ENCODE results near the gene CCDC112.
"Not testable (repeated sequence)": the region's sequence is repeated elsewhere in the genome, so short reads cannot be mapped to it uniquely, and the experiment has no call there.

CCDC112 gene, protein sequence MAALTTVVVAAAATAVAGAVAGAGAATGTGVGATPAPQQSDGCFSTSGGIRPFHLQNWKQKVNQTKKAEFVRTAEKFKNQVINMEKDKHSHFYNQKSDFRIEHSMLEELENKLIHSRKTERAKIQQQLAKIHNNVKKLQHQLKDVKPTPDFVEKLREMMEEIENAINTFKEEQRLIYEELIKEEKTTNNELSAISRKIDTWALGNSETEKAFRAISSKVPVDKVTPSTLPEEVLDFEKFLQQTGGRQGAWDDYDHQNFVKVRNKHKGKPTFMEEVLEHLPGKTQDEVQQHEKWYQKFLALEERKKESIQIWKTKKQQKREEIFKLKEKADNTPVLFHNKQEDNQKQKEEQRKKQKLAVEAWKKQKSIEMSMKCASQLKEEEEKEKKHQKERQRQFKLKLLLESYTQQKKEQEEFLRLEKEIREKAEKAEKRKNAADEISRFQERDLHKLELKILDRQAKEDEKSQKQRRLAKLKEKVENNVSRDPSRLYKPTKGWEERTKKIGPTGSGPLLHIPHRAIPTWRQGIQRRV

DNA sequence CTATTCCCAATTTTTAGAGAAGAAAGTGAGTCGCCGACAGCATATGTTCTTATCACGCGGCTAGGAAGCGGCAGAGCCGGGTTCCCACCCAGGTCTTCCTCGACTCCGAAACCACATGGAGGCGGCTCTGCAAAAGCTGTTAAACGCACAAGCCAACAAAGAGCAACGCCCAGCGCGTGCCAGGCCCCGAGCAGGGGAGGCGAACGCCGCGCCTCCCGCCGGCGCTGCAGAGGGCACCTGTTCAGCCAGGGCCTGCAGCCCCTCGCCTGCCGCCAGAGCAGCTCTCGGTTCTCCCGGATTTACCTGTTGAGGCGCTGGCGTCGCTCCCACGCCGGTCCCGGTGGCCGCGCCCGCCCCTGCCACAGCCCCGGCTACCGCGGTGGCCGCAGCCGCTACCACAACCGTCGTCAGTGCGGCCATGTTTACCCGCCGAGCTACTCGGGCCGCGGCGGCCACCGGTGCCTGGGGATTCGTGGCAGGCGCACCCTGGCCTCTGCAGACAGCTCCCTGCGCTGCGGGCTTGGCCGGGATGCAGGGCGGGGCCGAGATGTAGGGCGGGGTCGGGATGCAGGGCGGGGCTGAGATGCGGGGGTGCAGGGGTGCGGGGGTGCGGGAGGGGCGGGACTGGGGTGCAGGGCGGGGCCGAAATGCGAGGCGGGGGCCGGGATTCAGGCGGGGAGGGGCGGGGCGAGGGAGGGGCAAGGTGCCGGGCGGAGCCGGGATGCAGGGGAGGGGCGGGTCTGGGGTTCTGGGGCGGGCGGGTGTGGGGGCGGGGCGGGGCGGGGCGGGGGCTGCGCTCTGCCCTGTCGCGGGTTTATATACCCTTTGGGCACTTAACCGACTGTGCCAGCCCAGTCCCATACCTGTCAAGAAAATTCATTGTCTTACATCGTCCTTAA lies at the start of gene CCDC112:
CCDC112 (minus strand) TSS at position 531 of the 899 bp plus-strand sequence; CDS start at position 420, 111 bp downstream.
- DNase-seq (ENCODE audit: low read depth): no peak

DNA sequence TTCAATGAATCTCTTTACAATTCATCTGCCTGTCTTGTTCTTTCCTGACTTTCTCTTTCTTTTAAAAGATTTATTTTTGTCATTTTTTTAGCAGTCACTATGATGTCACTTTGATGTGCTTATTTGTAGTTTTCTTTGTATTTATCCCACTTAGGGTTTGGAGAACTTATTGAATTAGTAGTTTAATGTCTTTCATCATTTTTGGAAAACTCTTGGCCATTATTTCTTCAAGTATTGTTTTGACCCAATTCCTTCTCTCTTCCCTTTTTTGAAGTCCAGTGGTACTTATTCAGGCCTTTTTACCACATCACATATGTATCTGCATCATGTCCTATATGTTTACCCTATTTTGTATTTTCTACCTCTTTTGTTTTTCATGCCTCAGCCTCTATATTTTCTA lies 48.9 kb upstream of the CCDC112 start:
- DNase-seq (ENCODE audit: low read depth): no peak

DNA sequence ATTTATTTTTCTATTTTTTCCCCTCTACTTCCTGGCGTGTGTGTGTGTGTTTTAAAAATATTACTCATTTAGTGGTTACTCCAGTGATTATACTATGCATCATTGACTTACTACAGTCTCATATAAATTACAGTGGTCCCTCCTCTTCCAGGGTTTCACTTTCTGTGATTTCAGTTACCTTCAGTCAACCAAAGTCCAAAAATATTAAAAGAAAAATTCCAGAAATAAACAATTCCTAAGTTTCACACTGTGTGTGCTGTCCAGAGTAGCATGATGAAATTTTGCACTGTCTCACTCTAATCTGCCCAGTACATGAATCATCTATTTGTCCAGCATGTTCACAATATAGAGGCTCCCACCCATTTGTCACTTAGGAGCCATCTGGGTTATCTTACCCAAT lies 47.4 kb upstream of the CCDC112 start:
- no peak for DNase-seq (ENCODE audit: low read depth)

DNA sequence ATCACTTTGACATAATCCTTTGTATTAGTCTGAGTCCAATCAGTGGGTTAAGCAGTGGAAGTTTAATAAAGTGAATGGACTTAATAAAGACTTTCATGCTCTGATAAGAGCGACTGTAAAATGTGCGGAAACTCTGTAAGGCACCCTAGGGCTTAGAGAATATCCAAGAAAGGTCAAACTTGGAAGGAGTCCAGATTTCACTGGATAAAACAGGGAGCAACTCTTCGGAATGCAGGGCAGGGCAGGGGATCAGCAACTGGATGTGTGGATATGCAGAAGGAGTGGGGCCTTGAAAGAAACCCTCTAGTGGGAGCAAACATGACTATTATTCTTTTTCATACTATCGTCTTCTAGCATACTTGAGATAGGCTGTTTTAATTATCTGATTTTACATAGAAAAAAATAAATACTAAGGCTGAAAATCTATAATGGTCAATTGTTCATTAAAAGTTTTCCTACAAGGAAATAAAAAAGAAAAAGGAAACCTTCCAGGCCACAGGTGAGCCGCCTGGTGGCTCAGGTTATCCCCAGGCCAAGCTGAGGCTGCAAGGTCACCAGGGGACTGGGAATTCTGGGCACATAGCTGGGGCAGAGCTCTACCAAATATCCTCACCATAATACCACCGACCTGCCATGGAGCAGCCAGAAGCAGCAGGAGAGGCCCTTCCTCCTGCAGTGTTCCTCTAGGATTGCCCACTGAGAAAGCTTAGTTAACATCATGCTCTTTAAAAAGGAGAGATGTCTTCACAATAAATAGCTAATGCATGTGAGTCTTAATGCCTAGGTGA lies 46.3 kb upstream of the CCDC112 start:
- DNase-seq (ENCODE audit: low read depth): no peak

DNA sequence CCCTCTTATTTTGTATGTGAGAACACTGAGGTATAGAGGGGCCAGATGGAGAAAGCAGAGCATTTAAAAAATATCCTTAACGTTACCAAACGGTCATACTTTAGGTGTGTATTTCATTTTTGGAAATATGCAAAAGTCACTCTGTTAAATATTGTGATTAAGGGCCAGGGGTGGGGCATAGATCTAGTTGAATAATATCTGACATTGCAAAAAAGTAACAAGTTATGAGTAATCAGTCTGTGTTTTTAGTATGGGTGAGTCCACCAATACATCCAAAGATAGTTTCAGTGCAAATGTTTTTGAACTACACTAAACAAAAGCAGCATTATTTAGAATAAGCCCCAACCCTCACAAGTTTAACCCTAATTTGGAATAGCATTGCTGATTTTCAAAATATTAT lies 45.3 kb upstream of the CCDC112 start:
- DNase-seq (ENCODE audit: low read depth): no peak

DNA sequence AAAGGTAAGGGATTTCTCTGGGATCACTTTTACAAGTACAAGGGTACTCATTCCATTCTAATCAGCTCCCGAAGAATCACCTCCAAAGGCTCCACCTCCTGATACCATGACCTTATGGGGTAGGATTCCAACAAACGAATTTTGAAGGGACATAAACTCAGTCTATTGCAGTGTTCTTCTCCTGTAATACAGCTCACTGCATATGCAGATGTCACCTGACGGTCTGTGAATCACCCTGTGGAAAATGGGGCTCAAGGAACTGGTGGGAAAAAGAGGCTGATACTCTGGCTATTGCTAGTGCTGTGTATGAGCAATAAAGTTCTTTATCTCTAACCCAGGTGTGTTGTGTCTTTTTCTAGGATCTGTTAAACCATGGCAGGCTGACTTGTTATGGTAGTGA lies 42.4 kb upstream of the CCDC112 start:
- no peak for DNase-seq (ENCODE audit: low read depth)

DNA sequence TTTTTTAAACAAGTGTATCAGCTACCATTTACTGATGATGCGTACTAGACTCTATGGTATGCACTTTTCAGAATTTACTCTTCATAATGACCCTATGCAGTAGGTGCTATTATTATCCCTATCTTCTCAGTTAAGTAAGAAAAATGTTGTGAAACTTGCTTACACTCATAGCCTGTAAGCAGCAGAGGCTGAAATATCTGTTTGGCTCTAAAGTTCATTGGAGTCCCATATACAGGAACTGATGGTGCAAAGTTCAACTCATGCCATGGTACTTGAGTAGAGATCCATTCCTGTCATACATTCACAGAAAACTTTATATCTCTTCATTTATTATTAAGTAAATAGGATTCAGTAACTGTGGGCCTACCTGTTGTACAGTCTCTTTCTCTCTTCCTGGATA lies 41.4 kb upstream of the CCDC112 start:
- DNase-seq (ENCODE audit: low read depth): no peak

DNA sequence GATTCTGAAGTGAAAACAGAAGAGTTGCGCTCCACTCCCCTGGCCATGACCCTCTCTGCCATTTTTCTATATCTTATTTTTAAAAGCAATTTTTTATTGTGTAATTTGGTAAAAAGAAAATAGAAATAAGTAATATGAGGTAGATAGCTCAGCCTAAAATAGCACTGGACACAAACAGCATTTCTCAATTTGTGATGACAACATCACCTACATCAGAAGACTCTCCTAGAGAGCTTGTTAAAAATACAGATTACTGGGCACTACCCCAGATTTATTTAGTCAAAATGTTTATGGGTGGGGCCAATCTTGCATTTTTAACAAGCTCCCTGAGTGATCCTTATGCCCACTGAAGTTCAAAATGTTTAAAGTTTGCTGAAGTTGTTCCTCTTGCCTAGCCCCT lies 40.5 kb upstream of the CCDC112 start:
- no peak for DNase-seq (ENCODE audit: low read depth)

DNA sequence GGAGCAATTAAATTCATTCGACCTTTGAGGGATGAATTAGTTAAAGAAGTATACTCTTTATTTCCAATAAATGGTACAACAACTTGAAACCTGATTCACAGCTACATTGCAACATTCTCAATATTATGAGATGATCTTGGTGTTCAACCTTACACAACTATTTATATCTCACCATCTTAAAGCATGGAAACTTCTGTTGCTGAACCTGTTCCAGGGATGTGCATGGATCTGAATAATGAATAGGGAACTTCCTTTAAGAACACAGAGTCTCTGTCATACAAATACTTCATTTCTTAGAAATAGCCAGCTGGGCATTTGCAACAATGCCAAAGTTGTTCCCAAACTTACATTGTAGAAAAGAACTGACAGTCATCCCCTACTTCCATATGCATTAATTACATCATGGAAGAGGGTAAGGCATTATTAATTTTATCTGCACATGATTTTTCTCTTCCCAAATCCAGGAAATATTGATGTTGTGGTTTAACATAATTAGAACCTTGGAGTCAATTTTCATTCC lies 39.8 kb upstream of the CCDC112 start:
- no peak for DNase-seq (ENCODE audit: low read depth)

DNA sequence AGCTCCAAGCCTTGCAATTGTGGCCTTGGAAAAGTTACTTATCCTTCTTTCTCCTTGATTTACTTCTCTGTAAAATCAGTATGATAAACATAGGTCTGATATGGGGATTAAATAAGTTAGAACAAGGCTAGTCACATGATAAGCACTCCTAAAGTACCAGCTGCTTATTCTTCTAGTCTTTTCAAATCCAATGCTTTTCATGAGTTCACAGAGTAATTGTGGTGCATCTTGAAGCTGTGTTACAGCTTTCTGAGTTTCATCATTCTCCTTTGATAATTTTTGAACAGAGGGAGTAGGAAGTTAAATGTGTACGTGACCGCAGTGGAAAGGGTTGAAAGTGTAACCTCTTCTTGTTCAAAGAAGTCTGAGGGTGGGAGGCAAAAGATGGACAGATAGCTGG lies 38.8 kb upstream of the CCDC112 start:
- DNase-seq (ENCODE audit: low read depth): no peak

DNA sequence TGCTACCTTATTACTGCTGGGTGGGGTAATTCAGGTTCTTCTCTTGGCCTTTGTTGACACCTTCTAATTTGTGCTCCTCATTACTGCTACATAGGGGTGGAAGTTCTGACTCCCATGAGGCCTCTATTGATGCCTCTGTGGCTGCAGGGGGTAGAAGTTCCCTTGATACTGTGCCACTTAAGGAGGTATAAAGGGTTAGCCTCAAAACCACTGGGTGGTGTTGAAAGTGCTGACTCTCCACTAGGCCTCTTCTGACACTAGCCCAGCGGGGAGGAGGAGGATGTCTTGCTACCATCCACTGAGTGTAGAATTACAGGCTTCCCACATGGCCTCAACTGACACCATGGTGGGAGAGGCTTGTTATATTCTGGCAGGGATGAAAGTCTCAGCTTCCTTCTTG lies 36.7 kb upstream of the CCDC112 start:
- no peak for DNase-seq (ENCODE audit: low read depth)

DNA sequence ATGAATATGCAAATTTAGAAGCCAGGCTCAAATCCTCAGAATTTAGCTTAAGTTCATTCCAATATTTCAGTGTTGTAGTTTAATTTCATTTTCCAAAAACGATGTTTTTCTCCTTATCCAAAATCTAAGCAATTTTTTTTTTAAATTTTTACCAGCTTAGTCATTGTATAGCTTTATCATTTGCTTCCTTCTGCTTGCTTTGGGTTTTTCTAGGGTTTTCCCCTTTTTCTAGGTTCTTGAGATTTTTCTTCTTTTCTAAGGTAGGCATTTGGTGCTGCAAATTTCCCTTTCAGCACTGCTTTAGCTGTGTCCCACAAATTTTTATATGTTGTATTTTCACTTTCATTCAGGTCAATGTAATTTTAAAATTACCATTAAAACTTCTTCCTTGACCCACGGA lies 34.4 kb upstream of the CCDC112 start:
- no peak for DNase-seq (ENCODE audit: low read depth)

DNA sequence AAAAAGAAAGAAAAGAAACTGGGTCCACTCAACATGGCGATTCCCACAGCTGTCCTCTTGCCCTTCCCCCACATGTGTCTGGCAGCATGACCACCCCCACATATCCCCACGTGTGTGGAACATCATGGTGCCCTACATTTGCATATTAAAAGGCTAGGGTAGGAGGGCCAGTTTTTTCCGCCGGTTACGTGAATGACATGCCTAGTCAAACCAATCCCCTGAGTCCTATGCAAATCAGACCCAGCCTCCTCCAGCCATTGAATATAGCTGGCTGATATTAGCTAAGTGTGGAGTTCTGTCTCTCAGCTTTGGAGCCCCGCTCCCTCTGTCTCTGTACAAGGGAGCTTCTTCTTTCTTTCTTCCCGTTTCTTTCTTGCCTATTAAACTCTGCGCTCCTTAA lies 33.0 kb upstream of the CCDC112 start:
- no peak for DNase-seq (ENCODE audit: low read depth)

DNA sequence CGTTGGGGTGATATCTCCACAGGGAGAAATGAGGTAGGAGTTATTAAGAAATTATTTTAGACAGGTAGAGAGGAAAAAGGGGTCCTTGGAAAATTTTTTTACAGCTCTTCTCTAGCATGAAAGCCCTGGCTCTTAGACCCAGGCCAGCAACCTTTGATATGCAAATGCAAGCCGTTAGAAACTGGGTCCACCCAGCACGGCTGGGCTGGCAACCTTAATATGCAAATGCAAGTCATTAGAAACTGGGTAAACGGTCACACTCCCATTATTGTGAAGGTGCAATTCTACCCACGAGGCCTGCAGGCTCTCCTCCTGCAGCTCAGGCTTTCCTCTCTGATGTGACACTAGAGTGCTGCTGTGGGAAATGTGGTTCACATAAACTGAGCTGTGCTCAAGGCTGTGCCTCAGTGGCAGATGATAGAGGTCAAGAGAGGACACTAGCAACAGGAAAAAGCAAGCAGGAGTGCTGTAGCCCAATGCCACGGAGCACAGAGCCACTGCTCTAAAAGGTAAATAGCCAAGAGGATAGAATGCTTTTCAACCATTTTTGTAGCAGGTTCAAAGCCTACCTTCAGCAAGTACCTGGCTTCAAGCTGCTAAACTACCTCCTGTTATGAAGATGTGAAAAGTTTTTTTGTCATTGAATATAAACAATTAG lies 32.3 kb upstream of the CCDC112 start:
- DNase-seq (ENCODE audit: low read depth): not testable (repeated sequence)

DNA sequence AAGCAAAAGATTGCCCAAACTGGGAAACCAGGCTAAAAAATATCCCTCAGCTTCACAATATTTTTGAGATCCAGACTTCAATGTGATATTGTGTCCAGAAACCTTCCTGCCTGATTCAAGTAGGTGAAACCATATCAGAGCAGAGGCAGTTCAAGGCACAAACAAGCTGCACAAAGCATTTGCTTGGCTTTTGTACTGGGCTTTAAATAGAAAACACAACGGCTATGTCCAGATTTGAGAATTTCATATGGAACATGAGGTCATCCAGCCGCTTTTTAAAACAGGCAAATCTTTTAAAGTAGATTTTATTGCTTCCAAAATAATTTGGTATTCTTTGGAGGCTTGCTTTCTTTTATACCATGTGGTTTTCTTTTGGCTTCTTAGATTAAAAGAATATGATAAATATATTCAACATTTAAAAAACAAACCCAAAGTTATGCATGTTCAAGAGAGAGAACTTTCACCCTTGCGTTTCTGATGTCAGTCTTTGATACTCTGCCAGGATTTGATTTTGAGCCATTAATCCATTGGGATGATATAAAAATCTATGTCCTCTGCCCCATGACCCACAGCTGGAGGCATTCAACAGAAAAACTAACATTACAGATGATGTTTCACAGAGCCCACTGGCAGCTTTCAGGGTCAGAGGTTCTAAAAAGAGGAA lies 29.0 kb upstream of the CCDC112 start:
- DNase-seq (ENCODE audit: low read depth): no peak

DNA sequence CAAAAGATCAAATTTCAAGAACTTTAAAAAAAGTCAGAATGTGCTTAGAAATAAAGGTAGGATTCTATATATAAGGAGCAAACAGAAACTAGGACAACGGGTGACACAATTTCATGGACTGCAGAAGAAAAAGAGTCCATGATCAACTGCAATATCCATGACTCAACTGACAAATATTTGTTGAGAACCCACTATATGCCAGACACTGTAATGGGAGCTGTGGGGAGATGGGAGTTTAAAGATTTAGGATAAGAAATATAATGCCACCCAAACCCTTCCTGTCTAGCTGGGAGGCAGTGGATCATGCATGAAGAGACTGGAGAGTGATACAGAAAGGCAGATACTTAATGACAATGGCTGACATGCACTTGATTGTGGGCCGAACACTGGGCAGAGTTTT lies 27.6 kb upstream of the CCDC112 start:
- no peak for DNase-seq (ENCODE audit: low read depth)

DNA sequence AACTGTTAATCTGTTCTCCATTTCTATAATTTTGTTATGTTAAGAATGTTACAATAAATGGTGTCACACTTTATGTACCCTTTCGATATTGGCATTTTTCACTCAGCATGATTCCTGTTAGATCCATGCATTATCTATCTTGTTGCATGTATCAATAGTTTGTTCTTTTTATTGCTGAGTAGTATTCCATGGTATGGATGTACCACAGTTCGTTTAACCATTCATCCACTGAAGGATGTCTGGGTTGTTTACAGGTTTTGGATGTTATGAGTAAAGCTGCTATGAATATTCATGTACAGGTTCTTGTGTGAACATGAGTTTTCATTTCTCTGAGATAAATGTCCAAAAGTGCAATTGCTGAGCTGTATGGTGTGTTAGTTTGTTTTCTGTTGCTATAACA lies 26.3 kb upstream of the CCDC112 start:
- DNase-seq (ENCODE audit: low read depth): no peak

DNA sequence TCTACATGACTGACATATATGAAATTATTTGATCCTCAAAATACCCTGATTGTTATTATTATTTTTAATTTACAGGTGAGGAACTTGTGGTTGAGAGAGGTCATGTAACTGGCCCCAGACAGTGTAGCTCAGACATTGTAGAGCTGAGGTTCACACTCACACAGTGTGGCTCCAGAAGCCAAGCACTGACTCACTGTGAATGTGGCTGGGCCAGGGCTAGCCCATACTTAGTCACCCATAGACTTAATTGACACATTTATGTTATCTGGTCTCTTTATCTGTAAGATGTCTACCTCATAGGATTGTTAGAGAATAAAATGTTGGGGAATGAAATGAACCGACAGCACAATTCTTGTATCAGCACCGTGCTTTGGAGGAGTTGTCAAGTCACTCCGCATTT lies 24.9 kb upstream of the CCDC112 start:
- DNase-seq (ENCODE audit: low read depth): no peak

DNA sequence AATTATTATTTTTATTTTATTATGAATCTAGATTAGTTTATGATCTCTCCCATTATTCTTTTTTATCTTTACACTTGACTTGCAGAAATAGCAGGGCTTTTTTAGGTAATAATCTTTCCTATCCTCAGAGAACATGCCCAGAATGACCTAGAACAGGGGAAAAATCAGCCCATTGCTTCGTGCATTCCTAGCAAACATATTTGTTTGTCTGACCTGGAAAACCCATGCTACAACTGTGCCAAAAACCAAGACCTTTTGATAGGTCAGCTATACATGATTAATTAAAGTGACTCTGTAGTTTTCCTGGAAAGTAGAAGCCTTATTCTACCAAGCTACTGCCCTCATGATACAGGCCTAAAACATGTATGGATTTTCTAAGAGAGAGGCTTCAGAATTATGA lies 24.1 kb upstream of the CCDC112 start:
- no peak for DNase-seq (ENCODE audit: low read depth)

DNA sequence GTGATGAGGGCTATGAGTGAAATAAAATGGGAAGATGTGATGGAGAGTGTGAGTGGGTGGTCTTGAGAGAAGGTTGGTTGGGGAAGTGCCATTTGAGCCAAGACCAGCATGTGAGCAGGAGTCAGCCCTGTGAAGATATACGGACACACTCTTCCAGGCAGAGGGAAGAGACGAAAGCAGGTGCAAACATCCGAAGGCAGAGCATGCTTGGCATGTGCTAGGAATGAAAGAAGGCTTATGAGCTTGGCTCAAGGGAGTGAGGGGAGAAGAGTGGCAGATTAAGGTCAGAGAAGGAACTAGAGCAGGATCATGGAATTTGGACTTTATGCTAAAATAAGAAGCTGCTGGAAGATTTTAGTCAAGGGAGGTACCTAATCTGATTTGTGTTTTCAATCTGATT lies 23.6 kb upstream of the CCDC112 start:
- DNase-seq (ENCODE audit: low read depth): no peak

DNA sequence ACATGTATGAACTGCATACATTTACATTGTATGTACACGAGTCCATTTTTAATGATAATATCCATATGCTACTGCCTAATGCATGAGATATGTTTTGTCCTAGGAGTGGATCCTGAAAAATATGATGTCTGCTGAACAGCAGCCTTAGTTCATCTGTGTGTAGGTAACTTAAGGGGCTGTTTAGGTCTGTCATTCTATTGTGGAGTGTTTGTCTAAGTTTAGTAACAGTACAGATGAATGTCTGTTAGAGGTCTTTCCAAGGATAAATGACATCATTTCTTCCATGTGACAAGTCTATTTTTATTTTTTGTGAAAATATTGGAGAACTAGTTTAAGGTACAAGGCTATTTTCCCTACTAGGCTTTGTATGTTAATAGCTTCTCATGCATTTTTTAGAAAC lies 22.6 kb upstream of the CCDC112 start:
- DNase-seq (ENCODE audit: low read depth): no peak

All from GM04503 (cell line).